PC-3 (cell line): Measurements from ENCODE around the gene CLK2. TPM values are rescaled to one million over a fixed set of nuclear protein-coding genes. Genes with fewer than 3 reads are reported as not detected.

Experiments
- ATAC-seq: fragments of 200-7000 bp; cut with Tn5 transposase; 2 replicates; pipeline ENCODE4 v1.9.1; 2020; ENCODE audit warnings: mild to moderate bottlenecking, moderate library complexity
- BruUV-seq: library from RNA; stranded (reverse); fragments of 400-500 nt; replicated peaks from 2 replicates; lab custom pipeline; 2021; lab: Mats Ljungman, UMichigan
- CTCF ChIA-PET: fragments of 300-600 bp; sonication (Branson Sonifier 250); formaldehyde crosslinking; loops from one replicate; lab custom pipeline; 2022; ENCODE audit warnings: antibody characterized with exemption; lab: Charles Lee
- POLR2A ChIA-PET: fragments of 300-600 bp; sonication (Branson Sonifier 250); formaldehyde crosslinking; loops from one replicate; lab custom pipeline; 2022; ENCODE audit warnings: antibody characterized with exemption; ENCODE audit not compliant: unreplicated experiment; lab: Charles Lee
- DNase-seq: peaks from one replicate; pipeline ENCODE4 v3.0.0-alpha.2; 2015
- H2AFZ ChIP-seq: fragments of 300-600 bp; sonication (generic); 2 replicates; pipeline ENCODE4 v1.6.0; 2016; ENCODE audit warnings: antibody characterized with exemption, low read length
- H3F3A ChIP-seq: fragments of 300-600 bp; sonication (generic); one replicate; pipeline ENCODE4 v1.6.0; 2017; ENCODE audit warnings: antibody characterized with exemption, low read length, control low read depth, mild to moderate bottlenecking; ENCODE audit not compliant: unreplicated experiment
- H3K27ac ChIP-seq: fragments of 300-600 bp; sonication (generic); 2 replicates; pipeline ENCODE4 v1.5.1; 2016; ENCODE audit warnings: mild to moderate bottlenecking, low read length
- H3K27me3 ChIP-seq: fragments of 300-600 bp; sonication (generic); 2 replicates; pipeline ENCODE4 v1.6.1; 2016; ENCODE audit warnings: low read length, mixed read lengths
- H3K36me3 ChIP-seq: fragments of 300-600 bp; sonication (generic); 2 replicates; pipeline ENCODE4 v1.6.1; 2016; ENCODE audit warnings: low read depth, mixed run types, low read length, mixed read lengths
- H3K4me1 ChIP-seq: fragments of 300-600 bp; sonication (generic); 2 replicates; pipeline ENCODE4 v1.5.1; 2016; ENCODE audit warnings: low read length; ENCODE audit not compliant: insufficient read depth
- H3K4me2 ChIP-seq: fragments of 300-600 bp; sonication (generic); 2 replicates; pipeline ENCODE4 v1.6.0; 2016; ENCODE audit warnings: low read length
- H3K4me3 ChIP-seq: fragments of 300-600 bp; sonication (generic); 2 replicates; pipeline ENCODE4 v1.5.1; 2016; ENCODE audit warnings: mild to moderate bottlenecking, low read length, mixed read lengths
- H3K79me2 ChIP-seq: fragments of 300-600 bp; sonication (generic); 2 replicates; pipeline ENCODE4 v1.6.1; 2017; ENCODE audit warnings: low read length, mixed read lengths
- H3K9ac ChIP-seq: fragments of 300-600 bp; sonication (generic); 2 replicates; pipeline ENCODE4 v1.6.0; 2016; ENCODE audit warnings: mild to moderate bottlenecking, low read length
- H3K9me2 ChIP-seq: fragments of 300-600 bp; sonication (generic); replicated peaks from 2 replicates; pipeline ENCODE4 v1.6.1; 2016; ENCODE audit warnings: mixed run types, low read length, mixed read lengths
- H3K9me3 ChIP-seq: fragments of 300-600 bp; sonication (generic); 2 replicates; pipeline ENCODE4 v1.6.1; 2016; ENCODE audit warnings: low read length, mixed read lengths
- H4K20me1 ChIP-seq: fragments of 300-600 bp; sonication (generic); 2 replicates; pipeline ENCODE4 v1.6.1; 2016; ENCODE audit warnings: low read length, mixed read lengths
- EZH2 ChIP-seq: fragments of 300-600 bp; sonication (generic); IDR thresholded peaks from one replicate; pipeline ENCODE4 v1.6.1; 2017; ENCODE audit warnings: antibody characterized with exemption, mild to moderate bottlenecking, low read length; ENCODE audit not compliant: unreplicated experiment
- EZH2phosphoT487 ChIP-seq: fragments of 300-600 bp; sonication (generic); IDR thresholded peaks from 2 replicates; pipeline ENCODE4 v1.6.1; 2018; ENCODE audit warnings: mild to moderate bottlenecking, antibody characterized with exemption, low read length, borderline replicate concordance
- intact Hi-C: fragments of 100-400 bp; cut with micrococcal nuclease; formaldehyde crosslinking; loops from 2 replicates; pipeline ENCODE4 v1.9.0; 2023
- total RNA-seq: library from RNA; depleted of rRNA; stranded (reverse); fragments of >200 nt; gene quantifications from 2 replicates; pipeline ENCODE4 v1.2.3, GENCODE V29; 2014
- TF ChIP-seq, protein P1 (sequence below): fragments of 300-600 bp; sonication (generic); conservative IDR thresholded peaks from 2 replicates; pipeline ENCODE4 v1.5.1; 2017; ENCODE audit warnings: antibody characterized with exemption, low read depth, mild to moderate bottlenecking, low read length

CLK2 gene
- total RNA-seq, 1 experiment from 2014 or later = 49.9 TPM

DNA sequence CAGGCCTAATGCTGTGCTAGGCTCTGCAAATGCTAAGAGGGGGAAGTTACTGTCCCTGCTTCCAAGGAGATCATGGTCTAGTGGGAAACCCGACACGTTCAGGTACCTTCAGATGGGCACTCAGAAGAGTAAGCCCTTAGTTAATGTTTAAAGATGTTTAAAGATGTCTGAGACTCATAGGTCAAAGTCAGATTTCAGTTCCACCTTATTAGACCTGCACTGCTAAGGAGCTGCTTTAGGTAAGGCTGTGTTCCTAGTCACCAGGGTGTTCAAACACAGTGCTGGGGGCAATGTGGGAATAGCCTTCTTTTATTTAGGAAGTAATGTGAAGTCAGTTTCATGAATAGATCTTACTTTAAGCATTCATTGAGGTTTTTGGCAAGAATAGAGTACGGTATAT lies 43.6 kb upstream of the CLK2 start:
- DNase-seq (no peak), ATAC-seq (no peak)
- H3K9me3 ChIP-seq = no peaks in the 10 kb centered on the region
- POLR2A ChIA-PET = interaction anchor here (0.5 kb wide), 1 partner anchor 118 kb away, joined by 6 read pairs; no protein-coding TSS in a partner anchor
- no peaks in the 10 kb centered on the region for H4K20me1 ChIP-seq
- no peak overlapping the region for H3K4me3 ChIP-seq
- H3F3A ChIP-seq = no peaks in the 10 kb centered on the region
- TF ChIP-seq, protein P1, sequence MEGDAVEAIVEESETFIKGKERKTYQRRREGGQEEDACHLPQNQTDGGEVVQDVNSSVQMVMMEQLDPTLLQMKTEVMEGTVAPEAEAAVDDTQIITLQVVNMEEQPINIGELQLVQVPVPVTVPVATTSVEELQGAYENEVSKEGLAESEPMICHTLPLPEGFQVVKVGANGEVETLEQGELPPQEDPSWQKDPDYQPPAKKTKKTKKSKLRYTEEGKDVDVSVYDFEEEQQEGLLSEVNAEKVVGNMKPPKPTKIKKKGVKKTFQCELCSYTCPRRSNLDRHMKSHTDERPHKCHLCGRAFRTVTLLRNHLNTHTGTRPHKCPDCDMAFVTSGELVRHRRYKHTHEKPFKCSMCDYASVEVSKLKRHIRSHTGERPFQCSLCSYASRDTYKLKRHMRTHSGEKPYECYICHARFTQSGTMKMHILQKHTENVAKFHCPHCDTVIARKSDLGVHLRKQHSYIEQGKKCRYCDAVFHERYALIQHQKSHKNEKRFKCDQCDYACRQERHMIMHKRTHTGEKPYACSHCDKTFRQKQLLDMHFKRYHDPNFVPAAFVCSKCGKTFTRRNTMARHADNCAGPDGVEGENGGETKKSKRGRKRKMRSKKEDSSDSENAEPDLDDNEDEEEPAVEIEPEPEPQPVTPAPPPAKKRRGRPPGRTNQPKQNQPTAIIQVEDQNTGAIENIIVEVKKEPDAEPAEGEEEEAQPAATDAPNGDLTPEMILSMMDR = no peak
- TF ChIP-seq EZH2 (no peak), EZH2phosphoT487 (no peak)
- no peak overlapping the region for H3K9ac ChIP-seq
- no peaks in the 10 kb centered on the region for H3K27me3 ChIP-seq
- no peak overlapping the region for H3K4me2 ChIP-seq
- H3K4me1 ChIP-seq = peaks cover 4% of the 10 kb centered on the region
- no peak overlapping the region for H2AFZ ChIP-seq
- no peak overlapping the region for H3K27ac ChIP-seq
- CTCF ChIA-PET = no interaction called here
- intact Hi-C loops = no loop called here
- BruUV-seq = no TSS peak
- peaks cover 12% of the 10 kb centered on the region for H3K79me2 ChIP-seq
- peaks cover 31% of the 10 kb centered on the region for H3K36me3 ChIP-seq
- no peaks in the 10 kb centered on the region for H3K9me2 ChIP-seq

DNA sequence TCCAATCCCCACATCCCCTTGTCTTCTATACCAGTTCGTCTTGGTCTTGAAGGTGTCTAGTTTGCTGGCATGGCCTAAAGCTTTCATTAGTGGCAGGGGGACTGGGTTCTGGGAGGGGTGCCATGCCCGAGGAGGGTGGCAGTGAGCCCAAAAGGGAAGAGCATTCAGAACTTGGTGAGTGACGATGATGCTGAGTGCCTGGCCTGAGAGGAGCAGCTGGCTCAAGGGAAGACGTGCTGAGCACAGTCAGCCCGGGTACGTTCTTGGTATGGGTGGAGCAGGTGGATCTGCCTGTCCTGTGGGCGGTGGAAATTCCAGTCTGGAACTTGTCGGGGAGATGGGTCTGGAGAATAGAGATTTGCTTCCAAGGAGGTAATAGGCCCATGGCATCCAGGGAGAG lies 40.0 kb upstream of the CLK2 start:
- H2AFZ ChIP-seq = no peak overlapping the region
- intact Hi-C loops = no loop called here
- H3K9me2 ChIP-seq = no peaks in the 10 kb centered on the region
- H3K9me3 ChIP-seq = no peaks in the 10 kb centered on the region
- no peak overlapping the region for H3K4me3 ChIP-seq
- H3K4me1 ChIP-seq = peaks cover 9% of the 10 kb centered on the region; the same call in 1 of the 2 replicates
- no peaks in the 10 kb centered on the region for H4K20me1 ChIP-seq
- H3K4me2 ChIP-seq = no peak overlapping the region
- ATAC-seq = no peak
- TF ChIP-seq, protein P1 = no peak
- TF ChIP-seq EZH2 (no peak), EZH2phosphoT487 (no peak)
- no TSS peak for BruUV-seq
- DNase-seq = no peak
- ChIA-PET POLR2A (no interaction called here), CTCF (no interaction called here)
- H3K27me3 ChIP-seq = no peaks in the 10 kb centered on the region
- H3K27ac ChIP-seq = no peak overlapping the region
- peaks cover 36% of the 10 kb centered on the region for H3K36me3 ChIP-seq
- H3K9ac ChIP-seq = no peak overlapping the region
- H3K79me2 ChIP-seq = peaks cover 43% of the 10 kb centered on the region
- H3F3A ChIP-seq = no peaks in the 10 kb centered on the region

- DNase-seq = peak; percentile 46
- POLR2A ChIA-PET = no interaction called here
These were observed 36.2 kb upstream of the CLK2 start for GRCh38 chr1:155309423-155310021.

More at GRCh38 chr1:155309423-155310021, 36.2 kb upstream of the CLK2 start:
- Histone ChIP-seq H3K4me2 (peak overlapping the region; percentile 93), H3K79me2 (peaks cover 43% of the 10 kb centered on the region), H3F3A (no peaks in the 10 kb centered on the region), H3K4me3 (peak overlapping the region; percentile 92), H3K36me3 (peaks cover 25% of the 10 kb centered on the region), H3K27ac (peak overlapping the region; percentile 73), H3K9me2 (no peaks in the 10 kb centered on the region), H3K9ac (peak overlapping the region; percentile 96), H3K27me3 (no peaks in the 10 kb centered on the region), H3K9me3 (no peaks in the 10 kb centered on the region), H2AFZ (peak overlapping the region; percentile 67), H4K20me1 (no peaks in the 10 kb centered on the region), H3K4me1 (peaks cover 17% of the 10 kb centered on the region; the same call in 1 of the 2 replicates)
- intact Hi-C loops = loop anchor here (2.0 kb wide), 1 partner anchor 65 kb away; no protein-coding TSS in a partner anchor
- CTCF ChIA-PET = no interaction called here
- TF ChIP-seq, protein P1 = 0 out of 2 replicates have a peak, but pooled peaks have one; percentile 18
- no peak for TF ChIP-seq EZH2phosphoT487
- peak; percentile 2 for ATAC-seq
- BruUV-seq = no TSS peak
